Psoas muscle (tissue), 8 donors: ENCODE data around the gene APPBP2. TPM values are rescaled to one million over a fixed set of nuclear protein-coding genes. Genes with fewer than 3 reads are reported as not detected.

Source experiments
- ATAC-seq, 4 donors: fragments of 200-7000 bp; cut with Tn5 transposase; one replicate each; pipeline ENCODE4 v1.9.1; 2020; ENCODE audit warnings: moderate library complexity in 3 of 4, mild to moderate bottlenecking in 2 of 4
- DNase-seq, 2 donors: peaks; one replicate each; pipeline ENCODE4 v3.0.0-alpha.2; 2020
- H3K27ac ChIP-seq: fragments of 200-600 bp; one replicate; pipeline ENCODE4 v1.8.0; 2022
- H3K27me3 ChIP-seq, 3 donors: fragments of 200-600 bp in 1 of 3; one replicate each; pipeline versions ENCODE4 v1.6.1 to v1.8.0; 2013 to 2022; ENCODE audit warnings: low read length in 2 of 3, mild to moderate bottlenecking in 2 of 3, moderate library complexity in 1 of 3; ENCODE audit not compliant: insufficient read depth in 3 of 3
- H3K36me3 ChIP-seq, 2 donors: fragments of 200-600 bp in 1 of 2; one replicate each; pipeline versions ENCODE4 v1.6.1 to v1.8.0; 2013 to 2022; ENCODE audit warnings: low read depth in 1 of 2, mild to moderate bottlenecking in 1 of 2, moderate library complexity in 1 of 2; ENCODE audit not compliant: insufficient read depth in 1 of 2
- H3K4me1 ChIP-seq: fragments of 200-600 bp; one replicate; pipeline ENCODE4 v1.8.0; 2022
- H3K4me3 ChIP-seq: fragments of 200-600 bp; one replicate; pipeline ENCODE4 v1.8.0; 2022; ENCODE audit warnings: mild to moderate bottlenecking
- H3K9me3 ChIP-seq: fragments of 200-600 bp; one replicate; pipeline ENCODE4 v1.8.0; 2022
- WGBS, 3 donors: extraction: QIAGEN DNeasy Blood & Tissue Kit; methylation state at CpG; one replicate each; pipeline versions ENCODE4 v1.1.6 to v1.1.7; 2013; 5-methylcytosine and 5-hydroxymethylcytosine counted together
- intact Hi-C, 2 donors: fragments of 100-400 bp; cut with DNase I; formaldehyde crosslinking; loops; one replicate each; pipeline versions ENCODE4 v1.11.0 to v1.14.2; 2022
- polyA plus RNA-seq, 3 donors: library from polyadenylated mRNA; stranded (reverse); fragments of 200-250 nt; gene quantifications; one replicate each; pipeline ENCODE4 v1.2.3, GENCODE V29; 2013
- total RNA-seq, 4 donors: library from RNA; stranded (reverse); fragmentation: NEBNext Ultra II Directional in 2 of 4; extraction: Animal tissue kit (Norgen Biotek cat#: 25700) in 2 of 4; gene quantifications; one replicate each; pipeline versions ENCODE4 v1.2.1 to v1.2.4, GENCODE V29; 2021 to 2023
- TF ChIP-seq, protein P1 (sequence below): fragments of 200-600 bp; IDR thresholded peaks from one replicate; pipeline ENCODE4 v1.8.0; 2022; ENCODE audit warnings: antibody characterized with exemption
- donor health status: healthy with polysubstance abuse.
- donor health status: DM: no; HTN: no; CAD: no; lungs with moderate emphysema.
- donor health status: Bipolar disorder and iron deficiency.
- donor health status: healthy.
- donor health status: DM: yes; HTN: yes; CAD: no.
- donor health status: DM: no; HTN: no; CAD: no.
- donor health status: DM: no; HTN: no; CAD: no.
- donor health status: DM: yes; HTN: yes; CAD: no.

The APPBP2 gene
- total and polyA plus RNA-seq, 7 donors: 5.9 to 35.4 (median 22.1) TPM

DNA sequence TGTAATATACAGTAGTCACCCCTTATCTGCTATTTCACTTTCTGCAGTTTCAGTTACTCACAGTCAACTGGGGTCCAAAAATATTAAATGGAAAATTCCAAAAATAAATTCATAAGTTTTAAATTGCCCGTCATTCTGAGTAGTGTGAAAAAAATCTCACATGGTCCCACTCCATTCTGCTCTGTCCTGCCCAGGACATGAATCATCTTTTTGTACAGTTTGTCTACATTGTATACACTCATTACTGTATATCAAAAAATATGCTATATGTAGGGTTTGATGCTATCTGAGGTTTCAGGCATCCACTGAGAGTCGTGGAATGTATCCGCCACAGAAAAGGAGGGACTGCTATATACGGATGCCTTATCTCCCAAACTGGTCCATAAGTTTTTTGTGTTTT is 16.0 kb upstream of the APPBP2 start:
- no peak for ATAC-seq
- WGBS, 3 donors: 86 to 87% (median 86%) methylated on average over 4 of the region's 4 CpGs
- no peaks in the 10 kb centered on the region for H3K27me3 ChIP-seq
- no peak for DNase-seq
- H3K27ac ChIP-seq: no peak overlapping the region
- H3K9me3 ChIP-seq: no peaks in the 10 kb centered on the region
- intact Hi-C loops: no loop called here
- TF ChIP-seq, protein P1, sequence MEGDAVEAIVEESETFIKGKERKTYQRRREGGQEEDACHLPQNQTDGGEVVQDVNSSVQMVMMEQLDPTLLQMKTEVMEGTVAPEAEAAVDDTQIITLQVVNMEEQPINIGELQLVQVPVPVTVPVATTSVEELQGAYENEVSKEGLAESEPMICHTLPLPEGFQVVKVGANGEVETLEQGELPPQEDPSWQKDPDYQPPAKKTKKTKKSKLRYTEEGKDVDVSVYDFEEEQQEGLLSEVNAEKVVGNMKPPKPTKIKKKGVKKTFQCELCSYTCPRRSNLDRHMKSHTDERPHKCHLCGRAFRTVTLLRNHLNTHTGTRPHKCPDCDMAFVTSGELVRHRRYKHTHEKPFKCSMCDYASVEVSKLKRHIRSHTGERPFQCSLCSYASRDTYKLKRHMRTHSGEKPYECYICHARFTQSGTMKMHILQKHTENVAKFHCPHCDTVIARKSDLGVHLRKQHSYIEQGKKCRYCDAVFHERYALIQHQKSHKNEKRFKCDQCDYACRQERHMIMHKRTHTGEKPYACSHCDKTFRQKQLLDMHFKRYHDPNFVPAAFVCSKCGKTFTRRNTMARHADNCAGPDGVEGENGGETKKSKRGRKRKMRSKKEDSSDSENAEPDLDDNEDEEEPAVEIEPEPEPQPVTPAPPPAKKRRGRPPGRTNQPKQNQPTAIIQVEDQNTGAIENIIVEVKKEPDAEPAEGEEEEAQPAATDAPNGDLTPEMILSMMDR: no peak
- H3K4me1 ChIP-seq: no peaks in the 10 kb centered on the region
- no peak overlapping the region for H3K4me3 ChIP-seq
- no peaks in the 10 kb centered on the region for H3K36me3 ChIP-seq

- H3K9me3 ChIP-seq: no peaks in the 10 kb centered on the region
- TF ChIP-seq, protein P1: no peak
- ATAC-seq (no peak), DNase-seq (no peak)
- no peaks in the 10 kb centered on the region for H3K4me1 ChIP-seq
- no peak overlapping the region for H3K4me3 ChIP-seq
- H3K36me3 ChIP-seq: no peaks in the 10 kb centered on the region
- H3K27me3 ChIP-seq: no peaks in the 10 kb centered on the region
- intact Hi-C loops: no loop called here
- no peak overlapping the region for H3K27ac ChIP-seq
- WGBS, 3 donors: 97 to 100% (median 98%) methylated on average over 1 of the region's 1 CpG
Observed at GRCh38 chr17:60540460-60540859, 14.4 kb upstream of the APPBP2 start.

GRCh38 chr17:60539807-60540206 is 13.8 kb upstream of the APPBP2 start:
- WGBS, 3 donors: 84 to 93% (median 91%) methylated on average over 2 of the region's 2 CpGs

DNA sequence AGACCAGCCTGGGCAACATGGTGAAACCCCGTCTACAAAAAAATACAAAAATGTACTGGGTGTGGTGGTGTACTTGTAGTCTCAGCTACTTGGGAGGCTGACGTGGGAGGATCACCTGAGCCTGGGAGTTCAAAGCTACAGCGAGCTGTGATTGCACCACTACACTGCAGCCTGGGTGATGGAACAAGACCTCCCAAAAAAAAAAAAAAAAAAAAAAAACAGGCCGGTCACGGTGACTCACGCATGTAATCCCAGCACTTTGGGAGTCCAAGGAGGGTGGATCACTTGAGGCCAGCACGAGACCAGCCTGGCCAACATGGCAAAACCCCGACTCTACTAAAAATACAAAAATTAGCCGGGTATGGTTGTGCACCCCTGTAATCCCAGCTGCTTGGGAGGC is 12.7 kb upstream of the APPBP2 start:
- ATAC-seq: no peak
- H3K4me3 ChIP-seq: no peak overlapping the region
- TF ChIP-seq, protein P1: no peak
- no peaks in the 10 kb centered on the region for H3K36me3 ChIP-seq
- 65 to 73% (median 67%) methylated on average over 8 to 9 of the region's 9 CpGs for WGBS, 3 donors
- H3K4me1 ChIP-seq: no peaks in the 10 kb centered on the region
- intact Hi-C loops: no loop called here
- H3K27ac ChIP-seq: no peak overlapping the region
- no peak for DNase-seq
- no peaks in the 10 kb centered on the region for H3K9me3 ChIP-seq
- H3K27me3 ChIP-seq: no peaks in the 10 kb centered on the region

More at GRCh38 chr17:60539807-60540206, 13.8 kb upstream of the APPBP2 start:
- Histone ChIP-seq H3K9me3 (no peaks in the 10 kb centered on the region), H3K4me3 (no peak overlapping the region), H3K4me1 (no peaks in the 10 kb centered on the region), H3K27ac (no peak overlapping the region), H3K36me3 (no peaks in the 10 kb centered on the region), H3K27me3 (no peaks in the 10 kb centered on the region)
- no peak for ATAC-seq
- intact Hi-C loops: no loop called here
- DNase-seq: no peak
- TF ChIP-seq, protein P1: no peak
